Right forelimb (tissue), 1 donor: ENCODE results near the gene NCOA1.

Experiments used
- DNase-seq: peaks from one replicate; pipeline ENCODE4 v3.0.0-alpha.2; 2018

Gene NCOA1

DNA sequence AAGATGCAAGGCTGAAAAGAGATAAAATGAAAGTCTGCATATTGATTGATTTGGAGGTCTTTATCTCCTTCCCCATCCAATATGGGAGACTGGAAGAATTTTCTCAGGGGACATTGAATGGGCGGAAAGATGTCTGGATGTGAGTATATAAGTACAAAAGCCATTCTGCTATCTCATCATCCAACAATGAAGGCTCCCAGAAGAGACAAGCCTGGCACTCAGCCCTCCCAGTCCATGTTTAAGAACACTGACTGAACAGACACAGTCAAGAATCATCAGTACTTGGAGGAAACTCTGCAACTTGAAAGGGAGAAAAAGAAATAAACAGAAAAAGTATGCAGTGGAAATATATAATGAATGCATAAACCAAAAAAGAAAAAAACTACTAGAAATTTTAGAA, 221.2 kb downstream of the NCOA1 start:
- no peak for DNase-seq

DNA sequence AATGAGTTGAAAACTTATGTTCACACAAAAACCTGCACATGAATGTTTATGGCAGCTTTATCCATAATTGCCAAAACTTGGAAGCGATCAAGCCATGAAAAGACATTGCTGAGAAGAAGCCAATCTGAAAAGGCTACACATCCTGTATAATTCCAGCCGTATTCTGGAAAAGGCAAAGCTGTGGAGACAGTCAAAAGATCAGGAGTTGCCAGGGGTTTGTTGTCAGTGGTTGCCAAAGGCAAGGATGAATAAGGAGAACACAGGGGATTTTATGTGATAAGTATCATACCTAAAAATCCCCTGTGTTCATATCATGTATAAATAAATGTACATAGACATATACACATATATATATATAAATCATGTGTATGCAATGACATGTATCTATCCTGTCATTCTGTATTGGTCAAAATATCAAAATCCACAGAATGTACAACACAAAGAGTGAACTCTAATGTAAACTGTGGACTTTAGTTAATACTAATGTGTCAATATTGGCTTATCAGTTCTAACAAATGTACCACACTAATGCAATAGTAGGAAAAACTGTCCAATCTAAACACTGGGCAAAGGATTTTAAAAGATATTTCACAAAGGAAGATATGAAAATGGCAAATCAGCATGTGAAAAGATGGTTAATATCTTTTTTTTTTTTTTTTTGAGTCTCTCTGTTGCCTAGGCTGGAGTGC, 226.4 kb downstream of the NCOA1 start:
- DNase-seq, result no peak

DNA sequence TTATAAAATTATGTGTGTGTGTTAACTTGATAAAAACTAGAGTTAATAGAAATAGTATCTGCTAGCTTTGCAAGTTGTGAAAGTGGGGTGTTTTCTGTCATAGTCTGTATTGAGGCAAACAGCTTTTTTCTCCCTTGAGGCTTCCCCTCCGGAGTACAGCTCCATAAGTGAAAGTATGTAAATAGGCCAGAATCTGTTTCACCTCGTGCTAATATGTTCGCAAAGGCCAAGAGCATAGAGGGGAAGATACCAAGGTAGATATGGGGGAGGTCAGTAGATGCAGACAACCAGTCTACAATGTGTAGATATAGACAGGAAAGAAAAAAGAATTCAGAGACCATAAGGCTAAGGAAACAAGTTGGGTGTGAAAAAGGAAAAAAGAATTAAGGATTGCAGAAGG, 229.3 kb downstream of the NCOA1 start:
- no peak for DNase-seq

DNA sequence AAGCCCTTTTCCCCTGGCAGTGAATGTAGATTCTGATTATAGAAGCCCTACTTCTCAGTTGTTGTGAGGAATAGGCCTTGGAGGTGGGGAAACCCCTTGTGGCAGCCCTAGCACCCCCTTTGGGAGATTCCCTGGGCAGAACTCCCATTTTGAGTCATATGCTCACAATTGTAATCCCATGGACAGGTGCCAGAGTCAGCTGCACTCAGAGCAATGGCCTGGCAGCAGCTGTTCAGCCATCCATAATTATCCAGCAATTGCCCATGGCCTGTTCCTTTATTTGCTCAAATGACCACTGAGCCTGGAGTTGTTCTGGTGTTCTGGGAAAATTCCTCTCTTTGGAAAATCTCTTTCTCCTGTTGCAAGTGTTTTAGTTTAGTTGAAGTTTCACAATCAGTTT, 230.4 kb downstream of the NCOA1 start:
- peak; percentile 69 for DNase-seq

DNA sequence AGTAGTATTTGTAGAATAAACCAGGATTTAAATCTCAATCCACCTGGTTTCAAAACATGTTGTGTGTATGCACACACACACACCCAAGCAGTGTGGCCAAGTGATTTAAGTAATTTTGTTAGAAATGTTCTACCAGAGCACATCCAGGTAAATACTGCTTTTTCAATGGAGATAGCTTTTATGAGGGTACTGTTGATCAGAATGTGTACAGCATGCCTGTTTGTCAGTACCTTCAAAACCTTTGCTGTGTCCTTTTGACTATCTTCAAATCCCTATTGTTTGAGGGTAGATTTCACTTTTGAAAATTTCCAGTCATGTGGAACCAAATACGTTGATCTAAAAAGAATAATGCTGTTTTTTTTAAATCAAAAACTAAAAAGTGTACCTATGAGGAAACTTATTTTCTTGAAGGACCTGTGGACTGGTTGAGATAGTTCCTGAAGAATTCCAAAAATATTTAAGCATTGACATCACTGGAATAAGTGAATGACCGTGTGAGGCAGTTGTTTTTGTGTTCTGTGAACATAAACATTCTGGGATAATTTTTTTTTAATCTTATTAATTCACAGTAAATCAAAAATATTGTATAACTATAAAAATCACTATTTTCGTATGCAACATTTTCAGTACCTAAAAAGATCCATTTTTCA, 231.2 kb downstream of the NCOA1 start:
- DNase-seq, result no peak

DNA sequence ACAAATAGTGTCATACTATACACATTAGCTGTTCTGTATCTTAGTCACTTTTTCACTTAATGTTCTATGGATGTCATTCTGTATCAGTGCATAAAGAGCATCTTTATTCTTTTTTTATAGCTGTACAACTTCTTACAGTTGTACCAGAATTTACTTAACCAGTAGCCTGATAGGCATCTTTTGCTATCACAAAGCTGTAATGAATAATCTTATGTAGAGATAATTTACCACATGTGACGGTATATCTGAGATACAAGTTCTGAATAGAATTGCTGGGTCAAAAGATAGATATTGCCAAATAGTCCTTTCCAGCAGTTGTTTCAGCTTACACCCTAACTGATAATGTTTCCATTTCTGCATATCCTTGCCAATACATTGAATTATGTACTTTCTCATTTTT, 232.1 kb downstream of the NCOA1 start:
- DNase-seq, result no peak

DNA sequence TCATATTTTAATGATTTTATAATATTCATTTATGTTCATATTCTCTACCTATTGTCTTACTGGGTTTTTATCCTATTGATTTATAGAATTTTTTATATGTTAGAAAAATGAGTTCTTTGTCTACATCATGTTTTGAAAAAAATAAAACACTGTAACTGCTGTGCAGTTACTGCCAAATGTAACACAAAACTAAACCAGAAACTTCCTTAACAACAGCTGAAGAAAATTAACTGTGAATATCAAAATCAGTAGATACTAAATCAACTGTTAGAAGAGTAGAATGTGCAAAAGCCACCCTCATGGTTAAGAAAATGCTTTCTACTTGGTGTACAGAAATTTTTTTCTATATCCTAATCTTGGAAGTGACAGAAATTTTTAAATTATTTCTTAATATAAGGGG, 232.6 kb downstream of the NCOA1 start:
- DNase-seq, result no peak

DNA sequence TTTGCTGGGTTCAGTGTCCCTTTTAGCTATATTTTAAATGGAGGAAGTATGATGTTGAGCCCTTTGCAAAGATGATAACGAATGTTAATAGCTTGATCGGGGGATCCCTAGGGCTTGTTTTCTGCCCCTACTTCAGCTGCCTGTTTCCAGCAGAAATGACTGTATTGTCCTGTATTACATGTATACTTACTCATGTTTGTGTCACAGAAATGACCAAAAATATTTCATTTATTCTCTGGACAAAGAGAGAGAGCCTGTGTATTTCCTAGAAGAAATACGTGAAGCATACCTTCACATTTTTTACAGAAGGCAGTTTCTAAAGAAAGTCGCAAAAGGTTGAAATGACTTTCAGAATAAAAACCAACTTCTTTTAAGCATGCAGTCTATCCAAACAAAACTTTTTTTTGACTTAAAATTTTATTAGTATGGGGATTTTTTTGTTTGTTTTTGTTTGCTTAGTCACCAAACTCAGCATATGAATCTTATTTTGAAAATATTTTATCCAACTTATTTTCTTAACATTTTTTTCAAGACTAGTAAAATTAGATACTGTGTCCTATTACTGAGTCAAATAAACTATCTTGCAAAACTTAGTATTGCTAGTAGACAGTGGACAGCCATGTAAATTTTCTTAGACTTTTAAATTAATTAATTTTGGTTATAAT, 233.2 kb downstream of the NCOA1 start:
- DNase-seq, result no peak

DNA sequence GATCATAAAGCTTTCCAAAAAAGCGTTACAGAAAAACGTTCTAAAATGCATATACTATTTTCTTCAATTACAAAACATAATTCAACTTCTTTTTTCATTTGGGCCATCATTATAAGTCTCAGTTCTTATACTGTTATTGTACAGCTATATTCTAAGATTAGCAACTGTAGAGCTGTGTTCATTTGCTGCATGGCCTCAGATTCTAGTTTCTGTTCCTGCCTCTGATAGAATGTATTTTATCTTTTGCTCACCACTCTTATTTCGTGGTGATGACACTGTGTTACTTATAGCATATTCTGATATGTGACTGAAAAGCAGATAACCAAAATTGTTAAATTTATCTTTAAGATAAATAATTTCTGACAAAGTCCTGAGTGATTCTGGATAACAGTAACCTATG, 234.9 kb downstream of the NCOA1 start:
- DNase-seq, result no peak

DNA sequence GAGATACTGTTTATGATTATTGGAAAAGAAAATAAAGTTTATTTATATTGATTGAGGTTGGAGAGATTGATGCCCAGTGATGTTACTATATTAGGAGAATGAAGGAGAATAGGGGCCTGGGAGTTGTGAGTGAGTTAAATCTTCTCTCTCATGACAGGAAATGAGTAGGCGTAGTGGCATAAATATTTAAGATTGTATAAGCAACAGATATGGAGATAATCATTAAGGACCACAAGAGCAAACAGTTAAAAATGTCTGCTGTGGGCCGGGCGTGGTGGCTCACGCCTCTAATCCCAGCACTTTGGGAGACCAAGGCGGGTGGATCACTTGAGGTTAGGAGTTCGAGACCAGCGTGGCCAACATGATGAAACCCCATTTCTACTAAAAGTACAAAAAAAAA, 239.4 kb downstream of the NCOA1 start:
- DNase-seq, result no peak

DNA sequence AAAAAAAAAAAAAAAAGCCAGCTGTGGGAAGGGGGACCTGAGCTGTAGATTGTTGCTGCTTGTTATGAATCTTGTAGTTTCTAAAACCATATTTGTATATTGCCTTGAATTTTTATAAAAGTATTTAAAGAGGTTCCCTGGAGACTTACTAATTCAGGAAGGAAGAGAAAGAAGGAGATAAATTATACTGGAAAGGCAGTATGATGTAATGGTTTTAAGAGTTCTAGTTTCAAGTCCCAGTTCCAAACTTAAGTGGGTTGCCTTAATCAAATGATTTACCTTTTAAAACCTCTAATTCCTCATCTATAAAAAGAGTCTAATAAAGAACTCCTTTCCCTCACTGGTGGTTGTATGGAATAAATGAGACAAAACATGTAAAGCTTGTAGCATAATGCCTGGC, 240.0 kb downstream of the NCOA1 start:
- no peak for DNase-seq

DNA sequence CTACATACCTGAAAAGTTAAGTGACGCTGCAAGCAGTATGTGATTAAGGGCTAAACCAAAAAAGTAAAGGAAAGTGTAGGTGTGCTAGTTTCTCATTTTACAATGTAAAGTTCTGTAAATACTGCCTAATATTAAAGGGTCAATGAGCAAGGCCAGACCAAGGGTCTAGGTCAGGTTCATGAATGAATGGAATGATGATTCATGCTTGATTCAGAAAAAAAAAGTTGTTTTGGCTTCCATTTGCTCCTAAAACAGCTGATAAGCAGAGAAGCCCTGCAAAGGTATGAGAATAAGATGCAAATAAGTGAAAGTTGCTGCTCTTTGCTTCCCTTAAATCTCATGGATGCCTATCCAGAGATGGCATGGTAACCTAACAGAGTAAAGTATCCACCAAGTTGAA, 240.9 kb downstream of the NCOA1 start:
- no peak for DNase-seq

DNA sequence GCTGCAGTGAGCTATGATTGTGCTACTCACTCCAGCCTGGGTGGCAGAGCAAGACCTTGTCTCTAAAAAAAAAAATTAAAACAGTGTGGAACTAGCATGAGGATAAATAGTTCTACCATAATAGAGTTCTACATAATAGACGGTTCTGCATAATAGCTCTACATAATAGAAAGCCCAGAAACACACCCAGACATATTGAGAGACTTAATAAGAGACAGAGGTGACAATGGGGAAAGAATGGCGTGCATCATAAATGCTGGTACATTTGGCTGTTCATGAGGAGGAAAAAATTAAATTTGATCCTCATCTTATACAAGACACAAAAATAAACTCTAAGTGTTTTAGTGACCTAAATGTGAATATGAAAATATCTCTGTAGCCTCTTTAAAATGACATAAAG, 243.7 kb downstream of the NCOA1 start:
- no peak for DNase-seq

DNA sequence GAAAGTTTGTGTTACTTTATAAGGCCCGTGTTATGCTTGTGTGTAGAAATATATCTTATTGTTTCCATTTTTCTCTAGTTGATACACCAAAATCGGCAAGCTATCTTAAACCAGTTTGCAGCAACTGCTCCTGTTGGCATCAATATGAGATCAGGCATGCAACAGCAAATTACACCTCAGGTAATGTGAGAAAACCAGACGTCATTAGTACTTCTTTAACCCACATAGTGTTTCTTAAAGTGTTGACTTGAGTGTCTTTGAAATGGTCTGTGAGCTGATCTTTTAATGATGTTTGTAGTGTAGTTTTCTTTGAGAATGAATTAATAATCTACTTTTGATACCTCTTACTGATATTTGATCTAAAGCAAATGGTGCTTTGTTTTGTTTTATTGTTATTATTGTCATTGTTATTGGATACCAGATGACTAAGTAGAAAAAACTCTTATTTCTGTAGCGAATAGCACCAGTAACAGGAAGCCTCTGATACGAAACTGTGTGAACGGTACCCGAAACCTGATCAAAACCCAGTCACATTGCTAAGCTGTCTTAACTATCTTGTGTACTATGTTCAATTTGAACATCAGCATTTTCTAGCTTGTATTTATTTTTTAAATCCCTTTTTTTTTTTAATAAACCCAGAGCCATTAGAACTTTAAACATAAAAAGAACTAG, 248.4 kb downstream of the NCOA1 start:
- no peak for DNase-seq

DNA sequence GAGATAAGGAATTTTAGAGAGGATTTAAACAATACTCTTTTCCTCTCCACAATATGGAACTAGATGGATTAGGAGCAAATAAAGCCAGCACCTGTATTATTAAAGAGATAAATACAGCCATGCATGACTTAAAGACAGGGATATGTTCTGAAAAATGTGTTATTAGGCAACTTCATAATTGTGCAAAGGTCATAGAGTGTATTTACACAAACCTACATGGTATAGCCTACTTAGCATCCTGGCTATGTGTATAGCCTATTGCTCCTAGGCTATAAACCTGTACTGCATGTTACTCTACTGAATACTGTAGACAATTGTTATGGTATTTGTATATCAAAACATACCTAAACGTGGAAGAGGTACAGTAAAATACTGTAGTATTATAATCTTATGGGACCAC, 249.1 kb downstream of the NCOA1 start:
- DNase-seq, result no peak

DNA sequence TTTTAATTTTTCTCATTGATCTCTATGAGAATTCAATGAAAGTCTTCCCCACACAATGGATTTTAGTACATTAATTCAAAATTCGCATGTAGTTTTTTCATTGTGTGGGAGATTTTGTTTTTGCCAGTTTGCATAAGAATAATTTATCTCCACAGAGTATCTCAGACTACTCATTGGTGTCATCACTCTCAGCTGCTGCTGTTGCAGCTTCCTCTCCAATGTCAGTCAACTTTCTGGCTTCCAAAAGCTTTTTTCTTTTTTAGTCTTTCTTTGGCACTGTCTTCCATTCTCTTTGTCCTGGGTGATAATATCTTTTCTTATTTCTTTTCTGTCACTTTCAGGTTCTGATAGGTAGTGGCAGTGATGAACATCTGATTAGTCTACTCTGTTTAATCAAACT, 251.7 kb downstream of the NCOA1 start:
- no peak for DNase-seq

DNA sequence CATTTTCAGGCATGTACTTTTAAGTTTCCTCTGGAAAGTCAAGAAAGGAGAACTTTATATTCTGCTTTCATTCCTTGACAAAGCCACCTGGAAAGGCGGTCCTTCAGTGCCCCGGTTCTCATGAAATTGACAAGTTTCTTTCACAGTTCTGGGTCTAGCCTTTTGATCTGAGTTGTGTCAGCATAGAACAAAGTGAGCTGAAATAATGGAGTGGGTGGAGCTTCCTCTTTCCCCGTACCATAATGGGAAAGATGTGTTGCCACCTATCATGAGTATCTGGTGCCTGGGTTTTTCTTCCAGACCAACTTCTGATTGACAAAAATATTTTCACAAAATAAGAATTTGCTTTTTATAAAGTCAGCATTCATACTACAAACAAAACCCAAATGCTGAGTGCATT, 252.9 kb downstream of the NCOA1 start:
- no peak for DNase-seq

DNA sequence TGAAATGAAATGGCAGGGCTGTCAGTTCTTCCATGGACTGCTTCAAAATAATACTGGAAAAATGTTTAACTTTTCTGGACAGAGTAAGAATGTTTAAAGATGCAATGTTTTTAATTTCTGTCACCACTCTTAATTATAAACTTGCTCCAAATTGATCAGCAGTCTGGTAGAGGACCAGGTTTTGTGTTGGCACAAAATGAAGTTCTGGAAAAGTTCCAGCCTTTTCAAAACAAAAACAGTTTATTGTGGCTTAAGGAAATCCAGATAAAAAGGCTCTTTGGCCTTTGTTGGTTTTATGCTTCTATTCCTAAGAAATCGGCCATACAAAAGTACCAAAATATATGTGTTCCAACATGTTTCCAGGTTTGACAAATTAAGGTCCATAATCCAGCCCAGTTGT, 253.3 kb downstream of the NCOA1 start:
- DNase-seq, result no peak

DNA sequence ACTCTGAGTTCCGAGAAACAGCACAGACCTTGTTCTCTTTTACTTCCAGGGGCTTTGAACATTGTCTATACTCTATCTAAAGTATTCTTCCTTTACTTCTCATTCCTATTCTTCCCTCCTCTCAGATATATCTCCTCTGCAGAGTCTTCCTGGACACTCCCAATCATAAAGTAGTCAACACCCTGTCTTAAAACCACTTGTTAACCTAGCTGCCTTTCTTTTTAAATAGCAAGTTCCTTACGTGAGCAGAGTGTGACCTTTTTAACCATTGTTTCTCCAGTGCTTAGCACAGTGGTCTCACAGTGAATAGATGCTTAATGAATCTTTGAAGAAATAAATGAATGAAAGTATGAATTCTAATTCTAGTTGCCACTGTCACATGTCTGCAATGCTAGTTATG, 254.8 kb downstream of the NCOA1 start:
- DNase-seq, result no peak

DNA sequence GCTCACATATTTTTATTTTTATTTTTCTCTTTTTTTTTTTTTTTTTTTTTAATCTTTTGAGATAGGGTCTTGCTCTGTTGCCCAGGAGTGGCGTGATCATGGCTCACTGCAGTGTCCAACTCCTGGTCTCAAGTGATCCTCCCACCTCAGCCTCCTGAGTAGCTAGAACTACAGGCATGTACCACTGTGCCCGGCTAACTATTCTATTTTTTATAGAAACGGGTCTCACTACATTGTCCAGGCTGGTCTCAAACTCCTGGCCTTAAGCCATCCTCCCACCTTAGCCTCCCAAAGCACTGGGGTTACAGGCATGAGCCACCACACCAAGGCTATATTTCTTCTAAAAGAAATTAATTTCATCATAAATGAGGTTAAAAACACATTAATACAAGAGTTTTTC, 256.2 kb downstream of the NCOA1 start:
- no peak for DNase-seq

DNA sequence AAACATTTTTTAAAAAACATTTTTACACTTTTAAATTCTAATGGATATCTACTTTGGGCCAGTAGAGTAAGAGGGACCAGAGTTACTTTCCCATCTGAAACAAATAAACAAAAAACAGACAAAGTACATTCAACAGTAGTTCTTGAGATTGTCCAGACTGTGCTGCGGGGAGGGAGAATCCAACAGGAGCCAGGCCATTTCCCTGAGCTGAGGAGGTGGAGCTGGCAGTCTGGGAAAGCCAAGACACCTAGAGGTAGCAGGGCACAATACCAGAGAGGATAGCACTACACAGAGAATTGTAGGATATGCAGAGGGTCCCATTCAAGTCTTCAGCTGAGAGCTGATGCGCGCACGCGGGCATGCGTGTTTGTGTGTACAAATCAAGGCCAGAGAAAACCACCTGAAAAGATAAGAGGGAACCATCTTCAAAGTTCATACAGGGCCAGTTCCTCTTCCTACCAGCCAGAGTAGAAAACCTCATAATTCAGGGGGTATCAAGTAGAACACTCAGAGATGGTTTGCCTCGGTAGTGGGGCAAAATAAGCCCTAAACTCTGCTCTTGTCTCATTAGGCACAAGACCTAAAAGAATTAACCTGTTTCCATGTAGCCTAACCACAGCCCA, 258.1 kb downstream of the NCOA1 start:
- no peak for DNase-seq

DNA sequence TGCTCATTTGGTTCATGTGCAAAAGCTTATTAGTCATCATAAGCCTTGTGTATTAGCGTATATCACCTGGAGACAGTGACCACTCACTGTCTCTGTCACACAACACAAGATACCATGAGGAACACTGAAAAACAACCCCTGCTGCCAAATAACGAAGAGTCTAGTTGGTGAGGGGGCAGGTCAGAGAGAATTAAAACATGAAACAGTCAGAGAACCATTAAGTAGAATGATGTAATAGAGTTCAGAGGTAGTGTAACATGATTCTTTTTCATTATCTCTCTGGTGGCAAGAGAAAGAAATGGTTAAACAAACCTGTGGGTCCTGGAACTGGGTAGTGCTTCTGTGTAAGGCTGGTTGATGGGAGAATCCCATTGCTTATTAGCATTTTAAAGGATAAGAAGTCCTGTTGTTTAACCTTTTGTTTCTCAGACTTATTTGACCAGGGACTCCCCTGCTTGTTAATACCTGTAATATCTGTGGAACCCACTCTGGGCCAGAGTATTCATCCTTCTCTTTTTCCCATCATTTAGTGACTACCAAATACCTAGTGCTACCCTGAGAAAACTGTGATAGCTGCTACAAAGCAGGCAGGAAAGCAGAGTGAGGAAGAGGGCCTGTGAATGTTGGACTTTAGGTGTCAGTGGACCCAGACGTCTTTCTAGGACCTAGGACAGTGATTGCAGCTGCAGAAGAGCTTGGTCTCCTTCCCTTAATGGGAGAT, 264.1 kb downstream of the NCOA1 start:
- no peak for DNase-seq

DNA sequence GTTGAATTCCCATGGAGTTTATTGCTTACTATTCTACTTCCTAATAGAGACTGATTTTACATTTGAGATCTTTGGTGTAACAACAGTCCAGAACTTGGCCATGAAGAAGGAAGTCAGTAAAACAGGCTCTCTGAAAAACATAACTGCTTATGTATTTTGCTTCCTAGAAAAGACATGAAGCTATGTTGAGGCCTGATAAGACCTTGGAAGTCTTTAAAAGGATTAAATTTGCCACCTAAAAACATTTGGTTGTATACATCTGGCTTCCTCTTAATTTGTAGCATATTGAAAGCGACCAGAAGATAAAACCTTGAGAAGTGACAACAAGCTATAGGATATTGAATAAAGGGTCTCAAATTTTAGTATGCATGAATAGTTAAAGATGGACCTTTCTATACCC, 265.7 kb downstream of the NCOA1 start:
- no peak for DNase-seq
